ENCODE data around the gene CLEC1A. TPM values are rescaled to one million over a fixed set of nuclear protein-coding genes. Genes with fewer than 3 reads are reported as not detected.

CLEC1A gene
- total RNA-seq, 1 experiment from 2014 or later: not detected

DNA sequence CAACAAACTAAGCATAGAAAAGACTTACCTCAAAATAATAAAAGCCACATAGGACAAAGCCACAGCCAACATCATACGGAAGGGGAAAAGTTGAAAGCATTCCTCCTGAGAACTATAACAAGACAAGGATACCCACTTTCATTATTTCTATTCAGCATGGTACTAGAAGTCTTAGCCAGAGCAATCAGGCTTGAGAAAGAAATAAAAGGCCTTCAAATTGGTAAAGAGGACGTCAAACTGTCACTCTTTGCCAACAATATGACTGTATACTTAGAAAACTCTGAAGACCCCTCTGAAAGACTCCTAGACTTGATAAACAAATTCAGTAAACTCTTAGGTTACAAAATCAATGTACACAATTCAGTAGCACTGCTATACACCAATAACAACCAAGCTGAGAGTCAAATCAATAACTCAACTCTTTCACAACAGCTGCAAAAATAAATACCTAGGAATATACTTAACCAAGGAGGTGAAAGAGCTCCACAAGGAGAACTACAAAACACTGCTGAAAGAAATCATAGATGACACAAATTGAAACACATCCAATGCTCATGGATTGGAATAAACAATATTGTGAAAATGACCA is 11.6 kb upstream of the CLEC1A start:
- in situ Hi-C loops (cut with HindIII; ENCODE audit: low pct_unique_long_range_greater_than_20kb, low sequenced_read_pairs): no loop called here
- no peak for DNase-seq (ENCODE audit: low read depth)

DNA sequence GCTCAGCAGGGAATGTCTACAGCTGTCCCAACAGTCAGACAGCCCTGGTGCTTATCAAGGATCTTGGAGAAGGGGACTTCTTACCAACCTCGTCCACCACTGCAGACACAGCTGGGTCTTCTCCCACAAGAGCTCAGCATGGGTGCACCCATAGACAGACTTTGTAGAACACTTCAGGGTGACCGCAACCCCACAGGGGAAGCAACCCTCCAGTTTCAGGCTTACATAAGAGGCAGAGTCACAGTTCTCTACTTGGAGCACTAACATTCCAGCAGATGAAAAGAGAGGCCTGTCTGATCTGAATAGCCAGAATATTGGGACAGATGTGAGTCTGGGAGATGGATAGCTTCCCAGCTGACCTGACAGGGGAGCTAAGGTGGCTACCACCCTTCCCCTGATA is 3.5 kb upstream of the CLEC1A start:
- in situ Hi-C loops (cut with HindIII; ENCODE audit: low pct_unique_long_range_greater_than_20kb, low sequenced_read_pairs): no loop called here
- no peak for DNase-seq (ENCODE audit: low read depth)

DNA sequence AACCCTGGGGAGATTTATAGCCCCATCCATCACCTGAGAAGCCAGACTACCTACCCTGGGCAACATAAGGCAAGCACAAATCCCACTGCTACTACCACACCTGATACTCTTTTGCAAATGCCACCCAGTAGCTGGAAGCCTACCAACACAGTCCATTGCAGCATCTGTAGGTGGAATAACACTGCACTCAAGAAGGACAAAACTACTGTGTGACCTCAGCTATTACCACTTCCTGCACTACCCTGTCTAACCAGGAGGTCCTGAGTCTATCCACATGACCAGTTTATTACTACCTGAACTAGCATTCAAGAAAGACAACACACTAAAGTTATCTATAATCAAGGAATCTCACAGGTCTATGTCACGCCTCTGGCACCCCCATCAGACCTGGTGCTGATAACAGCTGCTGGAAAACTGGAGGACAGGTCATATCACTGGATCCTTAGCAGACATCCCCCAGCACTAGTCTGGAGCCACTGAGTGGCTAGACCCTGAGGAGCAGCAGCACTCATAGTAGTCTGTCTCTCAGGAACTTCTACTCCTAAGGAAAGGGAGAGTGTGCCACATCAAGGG is 2.9 kb upstream of the CLEC1A start:
- in situ Hi-C loops (cut with HindIII; ENCODE audit: low pct_unique_long_range_greater_than_20kb, low sequenced_read_pairs): no loop called here
- DNase-seq (ENCODE audit: low read depth): no peak

DNA sequence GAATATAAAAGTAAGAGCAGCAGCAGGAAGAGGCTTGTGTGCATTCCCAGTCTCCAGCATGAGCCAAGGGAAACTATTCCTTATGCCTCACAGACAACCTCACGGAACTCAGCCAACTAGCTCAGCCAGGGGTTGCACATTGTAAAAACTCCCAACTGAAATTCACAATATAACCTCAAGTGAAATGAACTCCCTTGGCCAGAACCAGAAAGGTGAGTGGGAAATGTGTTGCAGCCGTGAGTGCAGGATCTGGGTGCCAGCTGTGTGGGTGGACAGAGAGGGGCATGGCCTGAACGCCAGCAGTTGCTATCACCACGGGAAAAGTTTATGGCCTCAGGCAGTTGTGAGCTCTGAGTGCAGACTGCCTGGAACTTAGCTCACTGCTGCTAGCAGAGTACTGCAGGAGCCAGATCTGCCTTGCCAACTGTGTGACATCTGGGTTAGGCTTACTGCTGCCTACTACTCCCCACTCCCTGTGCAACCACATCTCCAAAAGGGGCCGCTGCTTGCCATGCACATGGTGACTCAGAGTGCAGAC is 2.3 kb upstream of the CLEC1A start:
- DNase-seq (ENCODE audit: low read depth): no peak
- in situ Hi-C loops (cut with HindIII; ENCODE audit: low pct_unique_long_range_greater_than_20kb, low sequenced_read_pairs): no loop called here

DNA sequence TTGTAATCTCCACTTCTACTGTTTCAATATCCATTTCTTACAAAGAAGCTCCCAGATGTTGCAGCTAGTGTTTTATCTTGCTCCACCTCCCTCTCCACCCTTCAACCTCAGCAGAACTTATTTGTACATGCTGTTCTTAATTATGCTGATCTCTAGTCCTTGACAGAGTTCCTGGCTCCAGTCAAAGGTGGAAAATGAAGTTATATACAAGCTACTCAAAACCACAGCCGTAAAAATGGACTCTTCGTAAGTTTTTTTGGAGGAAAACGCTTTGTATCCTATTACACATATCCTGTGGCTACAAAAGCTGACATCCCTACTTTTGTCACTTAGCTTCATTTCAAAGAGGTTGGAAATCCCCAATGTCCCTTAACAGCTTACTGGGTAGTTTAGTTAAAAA is 1.3 kb downstream of the CLEC1A start:
- DNase-seq (ENCODE audit: low read depth): no peak
- in situ Hi-C loops (cut with HindIII; ENCODE audit: low pct_unique_long_range_greater_than_20kb, low sequenced_read_pairs): no loop called here

DNA sequence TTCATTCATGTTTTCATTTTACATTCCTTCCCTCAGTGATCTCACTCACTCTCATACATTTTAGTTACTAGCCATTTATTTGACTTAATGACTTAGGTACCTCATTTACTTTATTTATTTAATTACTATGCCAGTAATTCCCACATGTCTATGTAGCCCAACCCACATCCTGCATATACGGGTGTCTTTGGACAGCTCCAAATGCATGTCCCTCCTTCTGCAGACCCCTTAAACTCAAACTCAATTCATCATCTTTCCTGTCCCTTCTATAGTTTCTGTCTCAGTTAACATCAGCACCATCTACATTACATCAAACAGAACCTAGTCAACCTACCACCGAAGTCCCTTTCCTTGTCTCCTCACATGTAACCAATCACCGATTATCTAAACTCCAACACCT is 2.8 kb downstream of the CLEC1A start:
- no peak for DNase-seq (ENCODE audit: low read depth)
- in situ Hi-C loops (cut with HindIII; ENCODE audit: low pct_unique_long_range_greater_than_20kb, low sequenced_read_pairs): no loop called here

DNA sequence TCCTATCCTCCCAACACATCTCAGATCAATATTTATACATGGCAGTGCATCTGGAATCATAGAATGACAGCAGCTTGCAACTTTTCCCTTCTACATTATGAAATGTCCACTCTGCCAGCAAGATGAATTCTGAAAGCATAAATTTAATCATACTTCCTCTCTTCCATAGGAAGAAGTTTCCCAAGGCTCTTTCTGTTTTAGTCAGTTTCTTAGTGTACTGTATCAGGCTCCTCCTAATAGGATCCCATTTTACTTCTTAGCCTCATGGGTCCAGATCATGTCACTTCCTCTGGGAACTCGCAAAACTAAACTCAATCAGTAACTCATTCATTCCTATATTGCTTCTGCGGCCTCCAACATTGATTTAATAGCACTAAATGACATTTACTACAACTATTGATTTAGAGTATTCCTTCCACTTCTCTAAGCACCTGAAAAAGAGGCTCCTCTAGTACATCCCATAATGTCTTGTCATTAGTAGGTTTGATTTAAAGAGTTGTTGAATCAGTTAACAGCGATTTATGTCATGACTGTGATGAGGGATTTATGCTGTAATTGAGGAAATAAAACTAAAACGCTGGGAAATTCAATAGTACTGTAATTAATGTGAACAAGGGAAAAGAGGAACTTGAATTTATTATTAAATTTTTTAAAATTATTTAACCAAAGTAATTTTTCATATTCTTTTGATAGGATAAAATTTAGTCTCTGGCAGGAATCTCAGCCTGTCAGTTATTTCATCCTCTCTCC is 4.0 kb downstream of the CLEC1A start:
- in situ Hi-C loops (cut with HindIII; ENCODE audit: low pct_unique_long_range_greater_than_20kb, low sequenced_read_pairs): no loop called here
- DNase-seq (ENCODE audit: low read depth): no peak

DNA sequence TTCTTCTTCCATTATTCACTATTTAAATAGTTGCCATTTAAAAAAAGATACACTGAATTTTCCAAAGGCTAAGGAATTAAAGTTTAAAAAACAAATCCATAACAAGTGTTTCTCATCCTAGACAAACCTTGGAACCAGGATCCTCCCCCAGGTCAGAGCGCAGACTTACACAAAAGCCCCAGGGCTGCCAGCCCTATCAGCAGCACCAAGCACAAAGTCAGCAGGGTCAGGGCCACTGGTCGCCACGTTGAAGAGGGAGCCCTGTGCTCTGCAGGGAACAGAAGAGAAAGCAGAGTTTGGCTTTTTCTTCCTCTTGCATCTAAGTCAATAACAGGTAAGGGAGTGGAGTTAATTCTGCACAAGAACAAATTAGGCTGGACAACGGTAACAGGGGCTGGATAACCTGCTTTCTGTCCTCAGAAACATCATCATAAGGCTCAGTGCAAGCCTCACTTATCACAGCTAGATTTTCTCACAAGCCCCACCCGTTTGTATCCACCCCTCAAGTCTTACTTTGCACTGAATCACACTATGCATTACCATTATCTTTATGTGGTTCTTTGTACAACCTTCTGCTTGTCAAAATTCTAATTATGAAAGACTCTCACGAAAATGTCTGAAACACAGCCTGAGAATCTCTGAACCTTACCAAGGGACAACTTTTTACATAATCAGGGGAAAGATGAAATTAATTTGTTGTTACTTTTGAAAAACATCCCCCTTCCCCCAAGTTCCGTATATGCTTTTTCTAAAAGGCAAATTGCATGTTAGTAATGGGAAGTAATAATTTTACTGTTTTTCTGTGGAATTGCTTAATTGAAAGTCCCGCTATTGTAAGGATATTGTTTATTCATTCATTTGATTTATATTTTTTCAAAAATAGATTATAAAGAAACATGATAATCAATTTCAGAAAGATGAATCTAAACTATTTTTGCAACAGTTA is 9.6 kb downstream of the CLEC1A start:
- in situ Hi-C loops (cut with HindIII; ENCODE audit: low pct_unique_long_range_greater_than_20kb, low sequenced_read_pairs): no loop called here
- DNase-seq (ENCODE audit: low read depth): no peak

DNA sequence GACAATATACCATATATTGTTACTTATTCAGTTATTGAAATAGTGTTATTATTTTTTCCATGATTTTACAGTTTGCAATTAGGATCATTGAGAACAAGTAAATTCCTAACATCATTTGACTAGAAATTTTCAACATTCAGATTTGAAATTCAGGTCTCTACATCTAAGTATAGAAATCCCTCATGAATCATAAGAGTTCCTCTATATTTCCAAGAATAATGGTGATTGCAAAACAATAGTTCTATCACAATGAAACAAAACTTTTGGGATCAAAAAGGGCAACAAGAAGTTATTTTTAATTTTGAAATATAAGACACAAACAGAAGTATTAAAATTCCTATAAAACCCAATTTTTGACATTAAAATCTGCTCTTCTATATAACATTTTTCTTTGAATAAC is 10.8 kb downstream of the CLEC1A start:
- in situ Hi-C loops (cut with HindIII; ENCODE audit: low pct_unique_long_range_greater_than_20kb, low sequenced_read_pairs): no loop called here
- DNase-seq (ENCODE audit: low read depth): no peak

DNA sequence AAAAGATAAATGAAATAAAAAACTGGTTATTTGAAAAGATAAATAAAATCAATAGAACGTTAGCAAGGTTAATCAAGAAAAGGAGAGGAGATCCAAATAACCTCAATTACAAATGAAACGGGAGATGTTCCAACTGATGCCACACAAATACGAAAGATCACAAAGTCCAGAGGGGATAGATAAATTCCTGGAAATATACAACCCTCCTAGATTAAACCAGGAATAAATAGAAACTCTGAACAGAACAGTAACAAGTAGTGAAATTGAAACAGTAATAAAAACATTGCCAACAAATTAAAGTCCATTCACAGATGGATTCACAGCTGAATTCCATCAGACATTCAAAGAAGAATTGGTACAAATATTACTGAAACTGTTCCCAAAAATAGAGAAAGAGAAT is 12.4 kb downstream of the CLEC1A start:
- in situ Hi-C loops (cut with HindIII; ENCODE audit: low pct_unique_long_range_greater_than_20kb, low sequenced_read_pairs): no loop called here
- no peak for DNase-seq (ENCODE audit: low read depth)

DNA sequence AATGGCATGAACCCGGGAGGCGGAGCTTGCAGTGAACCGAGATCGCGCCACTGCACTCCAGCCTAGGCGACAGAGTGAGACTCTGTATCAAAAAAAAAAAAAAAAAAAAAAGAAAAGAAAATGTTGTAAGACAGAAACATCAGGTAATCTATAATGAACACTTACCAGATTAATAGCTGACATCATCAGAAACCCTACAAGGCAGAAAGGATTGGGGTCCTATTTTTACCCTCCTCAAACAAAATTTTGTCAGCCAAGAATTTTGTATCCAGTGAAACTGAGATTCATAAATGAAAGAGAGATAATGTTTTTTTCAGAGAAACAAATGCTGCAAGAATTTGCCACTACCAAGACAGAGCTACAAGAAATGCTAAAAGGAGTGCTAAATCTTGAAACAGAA is 14.1 kb downstream of the CLEC1A start:
- DNase-seq (ENCODE audit: low read depth): no peak
- in situ Hi-C loops (cut with HindIII; ENCODE audit: low pct_unique_long_range_greater_than_20kb, low sequenced_read_pairs): no loop called here

DNA sequence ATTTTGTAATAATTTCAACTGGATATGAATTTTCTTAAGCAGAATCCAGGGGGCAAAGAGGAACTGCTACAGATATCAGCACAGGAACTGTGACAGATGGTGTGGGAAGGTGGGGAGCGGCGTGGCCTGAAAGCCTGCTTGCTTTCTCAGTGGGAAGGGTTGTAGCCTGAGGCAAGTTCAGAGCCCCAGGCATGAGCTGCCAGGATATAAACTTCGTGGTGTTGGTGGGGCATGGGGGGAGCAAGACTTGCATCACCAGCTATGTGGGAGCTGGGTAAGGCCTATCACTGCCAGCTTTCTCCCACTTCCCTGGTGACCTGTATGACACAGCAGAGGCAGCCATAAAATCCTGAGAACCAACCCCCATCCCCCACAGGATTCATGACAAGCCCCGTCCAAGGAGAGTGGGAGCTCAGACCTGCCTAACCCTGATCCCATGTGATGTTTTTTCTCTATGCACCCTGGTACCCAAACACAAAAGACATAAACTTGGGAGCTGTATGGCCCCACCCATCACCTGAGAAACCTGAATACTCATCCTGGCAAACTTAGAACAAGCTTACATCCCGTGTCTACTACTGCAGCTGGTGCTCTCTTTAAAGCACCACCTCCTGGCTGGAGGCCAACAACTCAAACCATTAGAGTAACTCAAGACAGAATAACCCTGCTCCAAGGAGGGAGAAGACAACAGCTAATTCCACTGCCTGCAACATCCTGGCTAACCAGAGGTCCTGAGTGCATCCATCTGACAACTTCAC is 16.5 kb downstream of the CLEC1A start:
- no peak for DNase-seq (ENCODE audit: low read depth)
- in situ Hi-C loops (cut with HindIII; ENCODE audit: low pct_unique_long_range_greater_than_20kb, low sequenced_read_pairs): no loop called here

DNA sequence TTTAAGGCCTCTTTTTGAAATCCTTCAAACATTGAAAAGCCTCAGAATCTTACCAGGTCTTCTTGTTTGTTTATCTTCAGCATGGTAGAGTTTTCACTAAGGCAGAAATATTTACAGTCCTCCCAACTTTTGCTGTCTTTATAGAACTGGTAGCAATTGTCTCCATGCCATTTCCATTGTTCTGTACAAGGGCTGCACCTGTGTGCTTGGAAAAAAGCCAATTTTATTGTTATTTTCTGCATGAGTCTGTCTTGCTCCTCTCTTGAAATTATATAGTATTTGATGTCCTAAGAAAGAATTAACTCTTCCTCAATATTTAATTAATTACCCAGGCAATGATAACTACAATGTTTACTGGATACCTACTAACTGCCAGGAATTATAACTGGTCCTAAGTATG is 23.3 kb downstream of the CLEC1A start:
- DNase-seq (ENCODE audit: low read depth): no peak
- in situ Hi-C loops (cut with HindIII; ENCODE audit: low pct_unique_long_range_greater_than_20kb, low sequenced_read_pairs): no loop called here

DNA sequence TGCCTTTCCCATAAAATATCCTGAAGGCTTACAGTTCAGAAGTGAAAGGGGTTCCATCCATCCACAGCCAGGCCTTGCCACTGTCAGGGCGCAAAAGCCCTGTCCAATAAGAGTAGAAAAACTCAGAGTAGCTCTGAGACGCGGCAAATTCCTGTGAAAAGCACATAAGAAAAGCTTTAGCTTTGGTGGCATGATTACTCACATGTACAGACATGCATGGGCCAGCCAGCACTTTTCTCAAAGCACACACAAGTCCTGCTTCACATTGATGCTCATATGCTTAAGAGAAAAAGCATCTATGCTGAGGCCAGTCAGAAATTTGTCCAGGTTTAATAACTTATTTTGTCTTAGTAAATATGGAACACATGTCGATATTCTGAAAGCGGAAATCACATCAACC is 25.5 kb downstream of the CLEC1A start:
- in situ Hi-C loops (cut with HindIII; ENCODE audit: low pct_unique_long_range_greater_than_20kb, low sequenced_read_pairs): no loop called here
- no peak for DNase-seq (ENCODE audit: low read depth)

DNA sequence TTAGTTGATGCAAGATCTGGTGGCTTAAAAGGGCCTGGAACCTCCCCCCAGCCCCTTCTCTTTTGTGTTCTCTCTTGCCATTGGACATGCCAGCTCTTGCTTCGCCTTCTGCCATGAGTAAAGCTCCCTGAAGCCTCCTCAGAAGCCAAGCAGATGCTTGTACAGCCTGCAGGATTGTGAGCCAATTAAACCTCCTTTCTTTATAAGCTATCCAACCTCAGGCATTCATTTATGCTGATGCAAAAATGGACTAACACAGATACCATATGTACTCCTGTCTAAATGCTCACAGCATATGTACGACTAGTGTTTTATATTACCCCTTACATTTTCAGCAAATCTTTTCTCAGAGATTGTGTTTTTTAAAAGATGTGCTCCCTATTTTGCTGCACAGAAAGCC is 26.7 kb downstream of the CLEC1A start:
- in situ Hi-C loops (cut with HindIII; ENCODE audit: low pct_unique_long_range_greater_than_20kb, low sequenced_read_pairs): no loop called here
- DNase-seq (ENCODE audit: low read depth): no peak

DNA sequence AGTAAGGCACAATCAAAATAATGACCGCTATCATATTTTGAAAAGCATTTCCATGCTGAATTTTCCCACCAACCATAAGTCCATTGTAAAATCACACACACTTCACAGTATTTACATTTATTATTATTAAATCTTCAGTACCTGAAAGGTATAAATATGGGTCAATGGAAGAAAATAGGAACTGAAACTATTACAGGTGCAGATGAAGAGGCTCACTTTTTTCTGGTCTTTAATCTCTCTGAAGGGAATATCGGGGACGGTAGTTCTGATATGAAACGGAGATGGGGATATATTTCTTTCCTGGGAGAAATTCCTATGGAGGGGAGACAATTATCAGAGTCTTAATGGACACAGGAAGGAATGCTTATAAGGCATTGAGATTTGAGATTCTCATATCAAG is 28.4 kb downstream of the CLEC1A start:
- no peak for DNase-seq (ENCODE audit: low read depth)
- in situ Hi-C loops (cut with HindIII; ENCODE audit: low pct_unique_long_range_greater_than_20kb, low sequenced_read_pairs): no loop called here

DNA sequence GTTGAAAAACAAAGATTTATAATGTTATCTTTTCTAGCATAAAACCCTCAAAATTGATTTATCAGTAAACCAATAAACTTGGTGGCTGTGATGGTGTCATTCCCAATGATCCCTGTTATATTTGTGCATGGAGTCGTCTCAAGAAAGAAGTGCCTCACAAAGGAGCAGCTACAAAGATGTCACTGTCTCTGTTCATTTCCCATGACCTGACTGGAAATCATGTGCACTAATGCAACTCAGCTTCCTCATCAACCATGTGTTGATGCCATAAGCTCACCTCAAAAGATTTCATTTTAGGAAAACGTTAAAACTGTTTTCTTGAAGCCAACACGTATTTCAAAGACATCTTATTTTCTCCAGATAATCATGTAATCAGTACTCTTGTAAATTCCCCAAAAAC is 28.8 kb downstream of the CLEC1A start:
- DNase-seq (ENCODE audit: low read depth): no peak
- in situ Hi-C loops (cut with HindIII; ENCODE audit: low pct_unique_long_range_greater_than_20kb, low sequenced_read_pairs): no loop called here

DNA sequence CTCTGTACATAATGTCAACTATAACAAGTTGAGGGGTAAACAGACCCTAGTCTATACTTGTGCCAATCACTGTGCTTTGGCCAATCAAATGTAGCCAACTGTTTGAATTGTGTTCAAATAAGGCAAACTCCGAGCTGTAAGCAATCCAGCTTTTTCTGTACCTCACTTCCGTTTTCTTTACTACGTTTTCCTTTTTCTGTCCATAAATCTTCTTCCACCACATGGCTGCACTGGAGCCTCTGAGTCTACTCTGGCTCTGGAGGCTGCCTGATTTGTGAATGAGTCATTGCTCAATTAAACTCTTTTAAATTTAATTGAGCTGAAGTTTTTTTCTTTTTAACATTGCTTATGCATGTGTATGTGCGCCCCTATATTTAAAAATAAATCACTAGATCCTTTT is 29.7 kb downstream of the CLEC1A start:
- in situ Hi-C loops (cut with HindIII; ENCODE audit: low pct_unique_long_range_greater_than_20kb, low sequenced_read_pairs): no loop called here
- no peak for DNase-seq (ENCODE audit: low read depth)
